Neutrophil (primary cell): ENCODE data around the gene LZTR1.

Experiments
- H3K27ac ChIP-seq: fragments of 200-600 bp; sonication (generic); 2 replicates; pipeline ENCODE4 v1.5.1; 2016; ENCODE audit warnings: mild to moderate bottlenecking, moderate library complexity
- H3K27me3 ChIP-seq: fragments of 200-600 bp; sonication (generic); 2 replicates; pipeline ENCODE4 v1.6.0; 2016; ENCODE audit warnings: mild to moderate bottlenecking
- H3K36me3 ChIP-seq: fragments of 200-600 bp; sonication (generic); 2 replicates; pipeline ENCODE4 v1.5.1; 2017
- H3K4me1 ChIP-seq, 2 experiments: fragments of 200-600 bp in 1 of 2; sonication (generic) in 1 of 2; 1 replicate in 1 of 2; 2 replicates in 1 of 2; pipeline versions ENCODE4 v1.5.1 to v1.6.1; 2013 to 2016; ENCODE audit warnings: low read depth in 1 of 2, low read length in 1 of 2, mild to moderate bottlenecking in 1 of 2, moderate library complexity in 1 of 2; ENCODE audit not compliant: control insufficient read depth in 1 of 2, insufficient read depth in 1 of 2
- H3K4me3 ChIP-seq, 2 experiments: fragments of 200-600 bp in 1 of 2; sonication (generic) in 1 of 2; 1 replicate in 1 of 2; 2 replicates in 1 of 2; pipeline ENCODE4 v1.5.1; 2013 to 2016; ENCODE audit warnings: low read depth in 1 of 2, low read length in 1 of 2, mild to moderate bottlenecking in 1 of 2, moderate library complexity in 1 of 2
- H3K9me3 ChIP-seq: fragments of 200-600 bp; sonication (generic); 2 replicates; pipeline ENCODE4 v1.5.1; 2016
- TF ChIP-seq, protein P1 (sequence below): fragments of 200-600 bp; sonication (generic); IDR thresholded peaks from 2 replicates; pipeline ENCODE4 v1.5.1; 2016; ENCODE audit warnings: antibody characterized with exemption

The LZTR1 gene

DNA sequence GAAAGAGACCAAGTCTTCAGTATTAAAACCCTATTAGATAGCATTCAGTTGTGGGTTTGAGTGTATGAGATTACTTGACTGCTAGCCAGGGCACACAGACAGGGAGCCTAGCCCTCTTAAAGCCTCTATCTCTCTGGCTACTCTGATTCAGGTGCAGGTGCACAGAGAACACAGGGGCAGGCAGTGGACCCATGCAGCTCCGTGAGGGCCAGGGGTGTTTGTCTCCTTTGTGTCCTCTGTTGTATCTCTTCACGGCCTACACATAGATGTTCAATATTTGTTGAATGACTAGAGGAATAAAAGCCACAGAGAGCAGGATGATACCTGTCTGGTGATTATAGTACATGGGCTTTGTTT lies 36.5 kb upstream of the LZTR1 start:
- Histone ChIP-seq H3K27ac (peak overlapping the region; percentile 12), H3K36me3 (peaks cover 23% of the 10 kb centered on the region), H3K9me3 (no peaks in the 10 kb centered on the region), H3K4me1 (no peaks in the 10 kb centered on the region), H3K4me3 (no peak overlapping the region), H3K27me3 (no peaks in the 10 kb centered on the region)
- TF ChIP-seq, protein P1, sequence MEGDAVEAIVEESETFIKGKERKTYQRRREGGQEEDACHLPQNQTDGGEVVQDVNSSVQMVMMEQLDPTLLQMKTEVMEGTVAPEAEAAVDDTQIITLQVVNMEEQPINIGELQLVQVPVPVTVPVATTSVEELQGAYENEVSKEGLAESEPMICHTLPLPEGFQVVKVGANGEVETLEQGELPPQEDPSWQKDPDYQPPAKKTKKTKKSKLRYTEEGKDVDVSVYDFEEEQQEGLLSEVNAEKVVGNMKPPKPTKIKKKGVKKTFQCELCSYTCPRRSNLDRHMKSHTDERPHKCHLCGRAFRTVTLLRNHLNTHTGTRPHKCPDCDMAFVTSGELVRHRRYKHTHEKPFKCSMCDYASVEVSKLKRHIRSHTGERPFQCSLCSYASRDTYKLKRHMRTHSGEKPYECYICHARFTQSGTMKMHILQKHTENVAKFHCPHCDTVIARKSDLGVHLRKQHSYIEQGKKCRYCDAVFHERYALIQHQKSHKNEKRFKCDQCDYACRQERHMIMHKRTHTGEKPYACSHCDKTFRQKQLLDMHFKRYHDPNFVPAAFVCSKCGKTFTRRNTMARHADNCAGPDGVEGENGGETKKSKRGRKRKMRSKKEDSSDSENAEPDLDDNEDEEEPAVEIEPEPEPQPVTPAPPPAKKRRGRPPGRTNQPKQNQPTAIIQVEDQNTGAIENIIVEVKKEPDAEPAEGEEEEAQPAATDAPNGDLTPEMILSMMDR, result no peak

DNA sequence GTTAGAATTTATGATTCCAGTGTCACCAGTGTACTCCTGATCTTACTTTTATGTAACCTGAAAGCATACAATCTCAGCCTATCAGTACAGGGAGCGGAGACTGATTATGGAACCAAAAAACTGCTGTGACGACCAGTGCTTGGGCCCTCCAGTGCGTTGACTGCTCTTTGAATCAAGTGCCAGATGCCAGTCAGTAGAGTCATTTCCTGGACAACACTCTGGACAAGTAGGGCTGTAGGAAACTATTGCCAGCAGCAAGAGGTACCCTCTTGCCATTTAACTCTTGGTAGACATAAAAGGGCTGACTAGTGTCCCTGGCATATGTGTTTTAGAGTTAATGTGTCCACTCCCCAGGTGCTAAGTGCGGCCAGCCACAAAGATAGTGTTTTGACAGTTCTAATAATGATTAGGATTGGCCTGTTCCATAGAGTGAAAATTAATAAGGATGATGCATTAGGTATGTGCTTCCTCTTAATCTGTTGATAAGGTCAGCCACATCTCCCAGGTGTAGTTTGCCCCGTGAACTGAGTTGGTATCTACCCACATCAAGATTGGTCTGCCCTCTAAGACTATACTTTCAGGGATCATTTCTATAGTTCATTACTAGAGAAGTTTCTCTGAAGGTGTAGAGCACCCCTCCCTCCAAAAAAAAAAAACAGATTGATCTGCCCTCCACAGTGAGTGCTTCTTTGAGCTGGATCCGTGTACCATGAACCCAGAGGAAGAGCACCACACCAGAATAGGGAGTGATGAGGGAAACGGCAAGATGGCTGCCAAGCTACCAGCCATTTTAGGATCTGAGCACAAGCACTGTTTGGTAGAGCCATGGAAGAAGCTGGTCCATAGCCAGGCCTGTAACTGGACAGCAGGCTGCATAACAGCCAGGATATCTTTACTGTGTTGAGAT lies 35.8 kb upstream of the LZTR1 start:
- peaks cover 31% of the 10 kb centered on the region for H3K36me3 ChIP-seq
- no peaks in the 10 kb centered on the region for H3K9me3 ChIP-seq
- no peak overlapping the region for H3K4me3 ChIP-seq
- no peaks in the 10 kb centered on the region for H3K27me3 ChIP-seq
- TF ChIP-seq, protein P1, result no peak
- H3K27ac ChIP-seq, result peak overlapping the region; percentile 13
- no peaks in the 10 kb centered on the region for H3K4me1 ChIP-seq

GRCh38 chr22:20946991-20947390 lies 35.1 kb upstream of the LZTR1 start:
- TF ChIP-seq, protein P1, result no peak
- H3K36me3 ChIP-seq, result peaks cover 37% of the 10 kb centered on the region
- no peaks in the 10 kb centered on the region for H3K27me3 ChIP-seq
- no peaks in the 10 kb centered on the region for H3K4me1 ChIP-seq
- H3K4me3 ChIP-seq, result no peak overlapping the region
- no peaks in the 10 kb centered on the region for H3K9me3 ChIP-seq
- H3K27ac ChIP-seq, result peak overlapping the region; percentile 13

GRCh38 chr22:20948450-20948849 lies 33.6 kb upstream of the LZTR1 start:
- Histone ChIP-seq H3K27me3 (no peaks in the 10 kb centered on the region), H3K9me3 (no peaks in the 10 kb centered on the region), H3K4me1 (no peaks in the 10 kb centered on the region), H3K4me3 (no peak overlapping the region), H3K27ac (no peak overlapping the region), H3K36me3 (peaks cover 52% of the 10 kb centered on the region)
- TF ChIP-seq, protein P1, result no peak

DNA sequence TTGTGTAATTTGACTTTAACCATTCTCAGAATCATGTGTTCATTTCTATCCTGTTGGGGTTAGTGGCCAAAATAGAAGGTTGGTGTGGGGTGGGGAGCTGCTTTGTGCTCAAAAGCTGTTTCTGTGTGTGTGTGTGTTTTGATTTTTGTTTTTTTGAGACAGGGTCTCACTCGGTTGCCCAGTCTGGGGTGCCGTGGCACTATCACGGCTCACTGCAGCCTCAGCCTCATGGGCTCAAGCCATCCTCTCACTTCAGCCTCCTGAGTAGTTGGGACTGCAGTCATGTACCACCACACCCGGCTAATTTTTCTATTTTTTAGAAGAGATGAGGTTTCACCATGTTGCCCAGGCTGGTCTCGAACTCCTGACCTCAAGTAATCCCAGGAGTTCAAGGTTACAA lies 33.1 kb upstream of the LZTR1 start:
- peaks cover 57% of the 10 kb centered on the region for H3K36me3 ChIP-seq
- H3K27me3 ChIP-seq, result no peaks in the 10 kb centered on the region
- no peak overlapping the region for H3K4me3 ChIP-seq
- no peaks in the 10 kb centered on the region for H3K4me1 ChIP-seq
- TF ChIP-seq, protein P1, result no peak
- H3K9me3 ChIP-seq, result no peaks in the 10 kb centered on the region
- H3K27ac ChIP-seq, result no peak overlapping the region
